ENCODE data around the gene UBA1. TPM values are rescaled to one million over a fixed set of nuclear protein-coding genes. Genes with fewer than 3 reads are reported as not detected.

UBA1 gene
- total and polyA plus RNA-seq, 2 of the 8 experiments (the other 6 are each of a cell fraction or from before 2014, with no cell fraction given), result 313 to 458 TPM

DNA sequence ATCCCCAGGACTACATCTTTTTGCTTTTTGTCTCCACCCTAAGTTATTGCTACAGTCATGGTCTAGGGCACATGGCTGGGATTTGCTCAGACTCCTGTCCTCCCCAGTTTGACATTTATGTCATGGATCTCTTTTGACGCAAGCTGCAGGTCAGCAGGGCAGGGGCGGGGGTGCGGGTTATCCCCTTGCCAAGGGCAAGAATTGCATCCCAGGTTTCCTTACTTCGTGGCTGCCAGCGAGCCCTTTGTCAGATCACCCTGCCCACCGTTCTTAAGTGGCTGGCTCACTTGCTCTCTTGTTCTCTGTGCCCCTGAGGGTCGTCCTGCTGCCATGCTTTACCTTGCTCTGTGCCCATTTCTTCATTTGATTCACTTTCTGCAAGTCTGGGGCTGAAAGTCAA, 21.1 kb upstream of the UBA1 start (continued):
- no peak for TF ChIP-seq SUZ12 (IDR thresholded peaks at IDR 0.05; ENCODE audit: low read length)
- TF ChIP-seq CBX5 (IDR thresholded peaks at IDR 0.05; ENCODE audit: low read depth, low read length), result no peak
- TF ChIP-seq GABPA (IDR thresholded peaks at IDR 0.05; ENCODE audit: borderline replicate concordance, insufficient read depth, low read length), result no peak
- no peak for TF ChIP-seq SP4 (IDR thresholded peaks at IDR 0.05; ENCODE audit: low read length)
- no peak for TF ChIP-seq SAP30 (IDR thresholded peaks at IDR 0.05; ENCODE audit: insufficient read depth, insufficient replicate concordance, low read length)
- TF ChIP-seq BACH1 (IDR thresholded peaks at IDR 0.05; ENCODE audit: low read length), result no peak
- no peak for TF ChIP-seq HDAC6 (IDR thresholded peaks at IDR 0.05; ENCODE audit: low read depth, low read length)

Measured in H1 (cell line).